GM19452 (cell line): ENCODE results near the gene PRM2.

Experiments
- ATAC-seq: cut with Tn5 transposase; IDR thresholded peaks from one replicate; pipeline ENCODE4 v1.9.1; 2021; ENCODE audit not compliant: unreplicated experiment

The PRM2 gene

DNA sequence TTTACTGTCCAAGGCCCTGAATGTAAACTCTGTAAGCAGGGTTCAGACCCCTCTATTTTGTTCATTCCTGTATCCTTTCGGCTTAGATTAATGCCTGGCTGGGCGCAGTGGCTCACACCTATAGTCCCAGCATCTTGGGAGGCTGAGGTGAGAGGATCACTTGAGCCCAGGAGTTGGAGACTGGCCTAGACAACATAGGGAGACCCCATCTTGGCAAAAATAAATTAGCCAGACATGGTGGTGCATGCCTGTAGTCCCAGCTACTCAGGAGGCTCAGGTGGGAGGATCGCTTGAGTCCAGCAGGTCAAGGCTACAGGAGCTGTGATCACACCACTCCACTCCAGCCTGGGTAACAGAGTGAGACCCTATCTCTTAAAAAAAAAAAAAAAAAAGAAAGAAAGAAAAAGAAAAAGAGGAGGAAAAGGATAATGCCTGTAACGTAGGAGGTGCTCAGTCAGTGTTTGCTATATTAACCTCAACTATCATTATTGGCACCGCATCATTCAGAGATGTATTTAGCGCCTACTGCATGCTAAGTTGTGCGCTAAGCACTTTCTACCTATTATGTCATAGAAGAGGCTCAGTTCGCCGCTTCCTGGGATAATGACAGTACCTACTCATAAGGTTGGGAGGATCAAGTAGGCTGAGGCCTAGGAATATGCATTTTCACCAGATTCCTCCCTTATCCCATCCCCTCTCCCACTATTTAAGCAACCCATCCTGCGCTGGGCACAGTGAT, 25.3 kb downstream of the PRM2 start:
- no peak for ATAC-seq

DNA sequence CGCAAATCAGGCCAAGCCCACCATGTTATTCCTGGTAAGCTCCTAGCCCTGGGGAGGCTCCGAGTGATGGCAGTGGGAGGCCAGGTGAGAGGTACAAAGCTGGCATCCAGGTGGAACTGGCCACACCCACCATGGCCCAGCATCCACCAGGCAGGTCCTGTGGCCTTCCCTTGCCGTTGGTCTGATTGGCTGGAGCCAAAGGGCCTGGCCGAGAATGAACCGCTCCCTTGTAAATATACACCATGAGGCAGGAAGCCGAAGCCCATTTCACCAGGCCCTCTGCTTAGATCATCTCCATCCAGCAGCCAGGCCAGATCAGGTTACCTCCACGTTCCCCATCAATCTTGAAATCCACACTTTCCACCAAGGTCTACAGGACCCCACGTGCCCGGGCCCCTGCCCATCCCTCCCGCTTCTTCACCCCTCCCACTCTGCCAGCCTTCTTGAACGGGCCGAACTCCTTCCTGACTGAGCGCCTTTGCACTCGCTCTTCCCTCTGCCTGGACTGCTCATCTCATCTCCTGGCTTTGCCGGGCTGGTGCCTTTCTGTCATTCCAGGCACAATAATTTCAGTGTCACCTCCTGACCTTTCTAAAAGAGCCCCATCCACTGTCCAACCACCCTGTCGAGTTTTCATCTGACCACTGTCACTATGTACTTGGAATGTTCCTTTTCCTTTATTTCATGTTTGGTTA, 26.0 kb downstream of the PRM2 start:
- ATAC-seq, result no peak

- no peak for ATAC-seq
Observed at GRCh38 chr16:11249233-11250061, 26.8 kb downstream of the PRM2 start.

GRCh38 chr16:11248133-11248532, 28.1 kb downstream of the PRM2 start:
- no peak for ATAC-seq

DNA sequence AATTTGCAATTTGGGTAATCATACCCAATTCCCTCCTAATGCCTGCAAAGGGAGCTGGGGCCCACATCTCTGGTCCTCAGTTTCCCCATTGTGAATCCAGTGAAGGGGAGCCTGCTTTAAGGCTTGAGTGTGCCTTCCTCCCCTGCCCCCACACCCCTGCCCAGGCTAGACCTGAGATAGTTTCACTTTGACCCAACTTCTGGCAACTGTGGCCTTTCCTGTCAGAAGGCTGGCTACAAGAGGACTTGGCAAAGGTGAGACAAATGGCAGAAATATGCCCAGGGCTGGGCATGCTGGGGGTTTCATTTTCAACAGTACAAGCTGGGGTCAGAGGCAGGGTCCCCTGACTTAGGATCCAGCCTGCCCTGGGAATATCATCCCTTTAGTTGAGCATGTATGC, 30.3 kb downstream of the PRM2 start:
- ATAC-seq, result no peak

DNA sequence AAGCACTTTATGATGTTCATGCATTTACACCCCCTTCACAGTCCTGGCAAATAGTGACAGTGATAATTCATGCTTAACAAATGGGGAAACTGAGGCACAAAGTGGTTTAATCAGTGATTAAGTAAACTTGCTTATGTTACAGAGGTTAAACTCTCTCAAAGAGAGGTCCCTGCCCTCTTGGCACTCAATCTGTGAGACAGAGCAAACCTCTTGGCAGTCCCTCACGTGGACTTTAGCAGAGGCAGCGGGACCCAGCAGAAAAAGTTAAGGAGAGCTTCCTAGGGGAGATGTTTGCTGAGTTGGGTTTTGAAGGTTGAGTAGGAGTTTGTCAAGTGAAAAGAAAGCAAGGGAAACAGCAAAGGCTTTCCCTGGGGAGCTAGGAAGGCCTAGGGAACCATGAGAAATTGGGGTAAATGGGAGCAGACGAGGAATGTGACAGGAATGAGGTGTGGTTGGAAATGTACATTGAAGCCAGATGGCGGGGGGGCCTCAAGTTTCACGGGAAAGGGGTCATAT, 31.0 kb downstream of the PRM2 start:
- no peak for ATAC-seq

GRCh38 chr16:11242658-11243057, 33.6 kb downstream of the PRM2 start:
- no peak for ATAC-seq

- ATAC-seq, result no peak
Observed at GRCh38 chr16:11241480-11242204, 34.6 kb downstream of the PRM2 start.

GRCh38 chr16:11240636-11241473, 35.4 kb downstream of the PRM2 start:
- ATAC-seq, result no peak

- no peak for ATAC-seq
Observed at GRCh38 chr16:11239644-11240632, 36.3 kb downstream of the PRM2 start.

DNA sequence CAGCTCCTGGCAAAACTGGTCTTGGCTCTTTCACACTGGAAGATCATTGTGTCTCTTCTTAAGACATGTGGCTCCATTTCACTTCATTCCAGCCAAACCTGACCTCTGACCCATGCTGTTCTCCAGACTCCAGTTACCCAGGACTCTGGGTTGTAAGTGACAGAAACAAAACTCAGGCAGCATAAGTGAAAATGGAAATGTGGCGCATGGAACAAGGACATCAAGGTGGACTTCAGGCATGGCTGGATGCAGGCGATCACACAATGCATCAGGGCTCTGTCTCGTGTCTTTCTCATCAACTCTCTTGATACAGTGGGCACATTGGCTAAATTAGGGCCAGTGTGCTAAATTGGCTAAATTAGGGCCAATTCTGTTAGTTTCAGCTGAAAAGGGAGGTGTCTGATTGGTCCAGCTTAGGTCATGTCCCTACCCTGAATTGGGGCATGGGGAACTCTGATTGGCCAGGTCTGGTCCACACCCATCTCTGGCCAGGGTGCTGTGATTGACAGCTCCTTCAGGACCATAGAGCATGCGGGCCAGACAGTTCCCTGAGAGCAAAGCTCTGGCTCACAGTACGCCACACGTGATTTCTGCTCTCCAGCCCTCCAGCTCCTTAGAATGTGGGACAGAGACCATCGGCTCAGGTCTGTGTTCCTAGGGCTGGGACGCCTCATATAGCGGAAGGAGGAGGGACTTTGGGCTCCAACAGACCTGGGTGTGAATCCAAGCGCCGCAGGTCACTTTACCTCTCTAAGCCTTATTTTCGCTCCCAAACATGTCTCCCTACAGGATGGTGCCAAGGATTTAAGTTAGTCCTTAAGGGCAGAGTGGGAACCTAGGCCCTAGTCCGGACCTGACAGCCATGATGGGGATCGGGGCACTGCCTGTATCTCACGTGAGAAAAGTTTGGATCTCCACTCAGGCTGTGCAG, 37.7 kb downstream of the PRM2 start:
- no peak for ATAC-seq

DNA sequence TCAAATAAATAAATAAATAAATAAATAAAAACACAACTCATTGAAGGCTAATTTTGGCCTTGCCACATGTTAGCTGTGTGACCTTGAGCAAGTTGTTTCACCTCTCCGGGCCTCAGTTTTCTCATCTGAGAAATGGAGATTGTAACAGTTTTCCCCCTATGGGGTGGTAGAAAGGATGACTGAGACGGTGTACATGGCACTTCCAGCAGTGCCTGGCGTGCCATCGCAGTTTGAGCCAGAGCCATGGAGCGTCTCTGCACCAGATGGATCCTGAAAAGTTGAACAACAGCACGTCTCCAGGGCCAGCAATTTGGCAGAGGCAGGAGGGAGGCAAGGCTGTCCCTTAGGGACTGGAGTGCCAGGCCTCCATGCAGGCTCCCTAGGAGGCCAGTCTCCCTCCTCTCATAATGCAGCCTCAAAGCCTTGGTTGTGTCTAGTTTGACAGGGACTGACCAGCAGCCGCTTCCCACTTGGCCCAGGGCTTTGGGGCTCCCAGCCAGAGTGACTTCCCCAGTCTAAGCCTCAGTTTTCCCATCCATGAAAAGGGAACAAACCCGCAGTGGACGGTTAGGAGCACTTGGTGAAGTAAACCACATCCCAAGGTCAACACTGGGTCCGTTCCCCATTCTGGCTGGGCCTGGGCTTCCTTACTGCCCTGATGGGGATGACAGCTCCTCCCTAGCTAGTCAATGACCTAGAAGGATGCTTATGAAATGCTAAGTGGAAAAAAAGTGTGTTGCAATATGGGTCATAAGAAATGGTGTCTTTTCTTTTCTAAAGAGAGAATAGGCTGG, 39.6 kb downstream of the PRM2 start:
- ATAC-seq, result no peak

GRCh38 chr16:11235703-11235991, 40.6 kb downstream of the PRM2 start:
- ATAC-seq, result no peak

GRCh38 chr16:11234884-11235702, 41.2 kb downstream of the PRM2 start:
- ATAC-seq, result no peak

- ATAC-seq, result no peak
Observed at GRCh38 chr16:11233727-11234376, 42.4 kb downstream of the PRM2 start.
